Natural killer cell treated with Interleukin-12 subunit alpha and Interleukin-12 subunit beta and Interleukin-15 and Interleukin-18, amount 100 ng/mL, for 72 hours (primary cell): ENCODE measurements around the gene CLTC. TPM values are rescaled to one million over a fixed set of nuclear protein-coding genes. Genes with fewer than 3 reads are reported as not detected.
A peak's percentile ranks its signal among the peaks of the same experiment; 100 is the strongest.

ENCODE experiments used
- ATAC-seq, 2 donors: fragments of 150-1000 bp; cut with Tn5 transposase in 1 of 2; sonication (Bioruptor Pico), chemical (Tn5 transposase) in 1 of 2; 2 replicates each; pipeline ENCODE4 v1.10.0; 2021
- DNase-seq: peaks from one replicate; pipeline ENCODE4 v3.0.0; 2022; ENCODE audit warnings: low spot score
- H3K27ac Mint-ChIP-seq, 2 donors: 1 replicate in 1 of 2; 2 replicates in 1 of 2; pipeline ENCODE4 v1.8.0; 2022; ENCODE audit warnings: mixed read lengths in 2 of 2, mild to moderate bottlenecking in 1 of 2, moderate library complexity in 1 of 2
- H3K27me3 Mint-ChIP-seq, 2 donors: 1 replicate in 1 of 2; 2 replicates in 1 of 2; pipeline ENCODE4 v1.8.0; 2022; ENCODE audit warnings: mixed read lengths in 2 of 2
- H3K36me3 Mint-ChIP-seq: one replicate; pipeline ENCODE4 v1.8.0; 2022; ENCODE audit warnings: mixed read lengths
- H3K4me1 Mint-ChIP-seq, 2 donors: 1 replicate in 1 of 2; 2 replicates in 1 of 2; pipeline ENCODE4 v1.8.0; 2022; ENCODE audit warnings: low read depth in 2 of 2, mixed read lengths in 2 of 2, mild to moderate bottlenecking in 1 of 2
- H3K4me3 Mint-ChIP-seq: one replicate; pipeline ENCODE4 v1.8.0; 2022; ENCODE audit warnings: mixed read lengths
- H3K9me3 Mint-ChIP-seq: 2 replicates; pipeline ENCODE4 v1.8.0; 2022; ENCODE audit warnings: mixed read lengths
- total RNA-seq, 2 donors: library from RNA; stranded (reverse); gene quantifications; one replicate each; pipeline ENCODE4 v1.2.3, GENCODE V29; 2022

The CLTC gene
- total RNA-seq, 2 donors from 2014 or later: 175 to 211 TPM

GRCh38 chr17:59676716-59677115, 57.0 kb downstream of the CLTC start:
- H3K27me3 Mint-ChIP-seq: no peaks in the 10 kb centered on the region
- H3K9me3 Mint-ChIP-seq: no peaks in the 10 kb centered on the region
- H3K27ac Mint-ChIP-seq: no peak overlapping the region
- no peak for DNase-seq
- H3K36me3 Mint-ChIP-seq: peaks cover 19% of the 10 kb centered on the region
- H3K4me1 Mint-ChIP-seq: peaks cover under 1 to 5% of the 10 kb centered on the region in 2 donors
- ATAC-seq: no peak
- no peak overlapping the region for H3K4me3 Mint-ChIP-seq

GRCh38 chr17:59678918-59679317, 59.2 kb downstream of the CLTC start:
- ATAC-seq (no peak), DNase-seq (no peak)
- no peaks in the 10 kb centered on the region for H3K9me3 Mint-ChIP-seq
- H3K4me3 Mint-ChIP-seq: no peak overlapping the region
- H3K36me3 Mint-ChIP-seq: peaks cover 21% of the 10 kb centered on the region
- H3K27me3 Mint-ChIP-seq: no peaks in the 10 kb centered on the region
- H3K27ac Mint-ChIP-seq: no peak overlapping the region
- no peaks in the 10 kb centered on the region for H3K4me1 Mint-ChIP-seq

- Mint-ChIP-seq H3K27ac (no peak overlapping the region), H3K4me1 (no peaks in the 10 kb centered on the region), H3K9me3 (no peaks in the 10 kb centered on the region), H3K27me3 (no peaks in the 10 kb centered on the region), H3K36me3 (peaks cover 21% of the 10 kb centered on the region), H3K4me3 (no peak overlapping the region)
- DNase-seq: no peak
- no peak for ATAC-seq
Observed at GRCh38 chr17:59680314-59680713, 60.6 kb downstream of the CLTC start.

- Mint-ChIP-seq H3K9me3 (no peaks in the 10 kb centered on the region), H3K4me3 (no peak overlapping the region), H3K27me3 (no peaks in the 10 kb centered on the region), H3K4me1 (peaks cover 4 to 5% of the 10 kb centered on the region in 2 donors), H3K36me3 (peaks cover 30% of the 10 kb centered on the region), H3K27ac (no peak overlapping the region)
- DNase-seq: no peak
- no peak for ATAC-seq
Observed at GRCh38 chr17:59683283-59683682, 63.6 kb downstream of the CLTC start.

- H3K4me1 Mint-ChIP-seq: peaks cover 4 to 9% of the 10 kb centered on the region in 2 donors
- no peak for DNase-seq
- no peak overlapping the region for H3K27ac Mint-ChIP-seq
- no peaks in the 10 kb centered on the region for H3K27me3 Mint-ChIP-seq
- no peak for ATAC-seq
- no peaks in the 10 kb centered on the region for H3K9me3 Mint-ChIP-seq
- H3K4me3 Mint-ChIP-seq: no peak overlapping the region
- H3K36me3 Mint-ChIP-seq: peaks cover 36% of the 10 kb centered on the region
Observed at GRCh38 chr17:59684967-59685366, 65.3 kb downstream of the CLTC start.

GRCh38 chr17:59688008-59688407, 68.3 kb downstream of the CLTC start:
- no peak for DNase-seq
- no peaks in the 10 kb centered on the region for H3K27me3 Mint-ChIP-seq
- H3K27ac Mint-ChIP-seq: peak overlapping the region; percentile 43 to 67
- no peak overlapping the region for H3K4me3 Mint-ChIP-seq
- peaks cover 4 to 9% of the 10 kb centered on the region in 2 donors for H3K4me1 Mint-ChIP-seq
- H3K36me3 Mint-ChIP-seq: peaks cover 28% of the 10 kb centered on the region
- no peaks in the 10 kb centered on the region for H3K9me3 Mint-ChIP-seq
- ATAC-seq: no peak

- DNase-seq: no peak
- ATAC-seq: no peak
- peaks cover 4 to 9% of the 10 kb centered on the region in 2 donors for H3K4me1 Mint-ChIP-seq
- peak overlapping the region; percentile 43 to 67 for H3K27ac Mint-ChIP-seq
- no peak overlapping the region for H3K4me3 Mint-ChIP-seq
- H3K9me3 Mint-ChIP-seq: no peaks in the 10 kb centered on the region
- peaks cover 27% of the 10 kb centered on the region for H3K36me3 Mint-ChIP-seq
- no peaks in the 10 kb centered on the region for H3K27me3 Mint-ChIP-seq
Observed at GRCh38 chr17:59688496-59688895, 68.8 kb downstream of the CLTC start.

GRCh38 chr17:59693582-59693981, 73.9 kb downstream of the CLTC start:
- no peaks in the 10 kb centered on the region for H3K27me3 Mint-ChIP-seq
- ATAC-seq: no peak
- DNase-seq: no peak
- H3K4me3 Mint-ChIP-seq: no peak overlapping the region
- no peak overlapping the region for H3K27ac Mint-ChIP-seq
- peaks cover 13 to 21% of the 10 kb centered on the region in 2 donors for H3K4me1 Mint-ChIP-seq
- H3K36me3 Mint-ChIP-seq: peaks cover 31% of the 10 kb centered on the region
- no peaks in the 10 kb centered on the region for H3K9me3 Mint-ChIP-seq

- Mint-ChIP-seq H3K36me3 (peaks cover 35% of the 10 kb centered on the region), H3K9me3 (no peaks in the 10 kb centered on the region), H3K4me3 (no peak overlapping the region), H3K27ac (peak overlapping the region in 1 of 2 donors; percentile 66), H3K4me1 (peaks cover 19 to 28% of the 10 kb centered on the region in 2 donors), H3K27me3 (no peaks in the 10 kb centered on the region)
- ATAC-seq: no peak
- no peak for DNase-seq
Observed at GRCh38 chr17:59694344-59694743, 74.6 kb downstream of the CLTC start.

- DNase-seq (no peak), ATAC-seq (no peak)
- Mint-ChIP-seq H3K4me1 (peaks cover 34 to 40% of the 10 kb centered on the region in 2 donors), H3K4me3 (no peak overlapping the region), H3K36me3 (peaks cover 34% of the 10 kb centered on the region), H3K27ac (peak overlapping the region; percentile 34 to 58), H3K27me3 (no peaks in the 10 kb centered on the region), H3K9me3 (no peaks in the 10 kb centered on the region)
Observed at GRCh38 chr17:59695945-59696681, 76.4 kb downstream of the CLTC start.

- ATAC-seq (no peak), DNase-seq (no peak)
- H3K4me3 Mint-ChIP-seq: no peak overlapping the region
- peaks cover 35 to 40% of the 10 kb centered on the region in 2 donors for H3K4me1 Mint-ChIP-seq
- no peaks in the 10 kb centered on the region for H3K9me3 Mint-ChIP-seq
- H3K27ac Mint-ChIP-seq: peak overlapping the region; percentile 34 to 58
- peaks cover 32% of the 10 kb centered on the region for H3K36me3 Mint-ChIP-seq
- H3K27me3 Mint-ChIP-seq: no peaks in the 10 kb centered on the region
Observed at GRCh38 chr17:59696682-59697277, 77.1 kb downstream of the CLTC start.

GRCh38 chr17:59698143-59698542, 78.4 kb downstream of the CLTC start:
- DNase-seq: no peak
- no peak for ATAC-seq
- Mint-ChIP-seq H3K4me1 (peaks cover 41 to 47% of the 10 kb centered on the region in 2 donors), H3K9me3 (no peaks in the 10 kb centered on the region), H3K27me3 (no peaks in the 10 kb centered on the region), H3K27ac (peak overlapping the region in 1 of 2 donors; percentile 25), H3K4me3 (peak overlapping the region; percentile 8), H3K36me3 (peaks cover 32% of the 10 kb centered on the region)

GRCh38 chr17:59699218-59699617, 79.5 kb downstream of the CLTC start:
- ATAC-seq: no peak
- Mint-ChIP-seq H3K36me3 (peaks cover 33% of the 10 kb centered on the region), H3K27ac (peak overlapping the region; percentile 9 to 18), H3K4me1 (peaks cover 44 to 51% of the 10 kb centered on the region in 2 donors), H3K27me3 (no peaks in the 10 kb centered on the region), H3K9me3 (no peaks in the 10 kb centered on the region), H3K4me3 (peak overlapping the region; percentile 8)
- DNase-seq: no peak

GRCh38 chr17:59699786-59700185, 80.1 kb downstream of the CLTC start:
- DNase-seq (no peak), ATAC-seq (no peak)
- H3K4me1 Mint-ChIP-seq: peaks cover 45 to 55% of the 10 kb centered on the region in 2 donors
- no peaks in the 10 kb centered on the region for H3K9me3 Mint-ChIP-seq
- no peaks in the 10 kb centered on the region for H3K27me3 Mint-ChIP-seq
- H3K27ac Mint-ChIP-seq: peak overlapping the region; percentile 9 to 18
- peaks cover 31% of the 10 kb centered on the region for H3K36me3 Mint-ChIP-seq
- H3K4me3 Mint-ChIP-seq: peak overlapping the region; percentile 8
